ENCODE measurements around the gene SRGN. TPM values are rescaled to one million over a fixed set of nuclear protein-coding genes. Genes with fewer than 3 reads are reported as not detected.
"Not testable (repeated sequence)": the region's sequence is repeated elsewhere in the genome, so short reads cannot be mapped to it uniquely, and the experiment has no call there.

The SRGN gene
- total RNA-seq, 1 experiment from 2014 or later, result 3.9 TPM

GRCh38 chr10:69104994-69105790 is 17.3 kb downstream of the SRGN start:
- DNase-seq (ENCODE audit: low read depth, low spot score), result no peak
- in situ Hi-C loops (cut with HindIII; ENCODE audit: low pct_unique_long_range_greater_than_20kb, low sequenced_read_pairs), result no loop called here

GRCh38 chr10:69107176-69107490 is 19.2 kb downstream of the SRGN start:
- in situ Hi-C loops (cut with HindIII; ENCODE audit: low pct_unique_long_range_greater_than_20kb, low sequenced_read_pairs), result no loop called here
- no peak for DNase-seq (ENCODE audit: low read depth, low spot score)

- no peak for DNase-seq (ENCODE audit: low read depth, low spot score)
- in situ Hi-C loops (cut with HindIII; ENCODE audit: low pct_unique_long_range_greater_than_20kb, low sequenced_read_pairs), result no loop called here
Measured at GRCh38 chr10:69107699-69108098, 19.8 kb downstream of the SRGN start.

GRCh38 chr10:69119896-69120295 is 32.0 kb downstream of the SRGN start:
- no peak for DNase-seq (ENCODE audit: low read depth, low spot score)
- in situ Hi-C loops (cut with HindIII; ENCODE audit: low pct_unique_long_range_greater_than_20kb, low sequenced_read_pairs), result no loop called here

GRCh38 chr10:69123306-69123746 is 35.4 kb downstream of the SRGN start:
- in situ Hi-C loops (cut with HindIII; ENCODE audit: low pct_unique_long_range_greater_than_20kb, low sequenced_read_pairs), result no loop called here
- DNase-seq (ENCODE audit: low read depth, low spot score), result peak; percentile 68

- peak; percentile 95 for DNase-seq (ENCODE audit: low read depth, low spot score)
- in situ Hi-C loops (cut with HindIII; ENCODE audit: low pct_unique_long_range_greater_than_20kb, low sequenced_read_pairs), result no loop called here
Measured at GRCh38 chr10:69123747-69124562, 36.1 kb downstream of the SRGN start, which contains the start of gene VPS26A. Gene VPS26A, plus strand, starts transcription at chr10:69124178. Its CDS starts 100 bp downstream, at chr10:69124278.

- in situ Hi-C loops (cut with HindIII; ENCODE audit: low pct_unique_long_range_greater_than_20kb, low sequenced_read_pairs), result no loop called here
- peak; percentile 44 for DNase-seq (ENCODE audit: low read depth, low spot score)
Measured at GRCh38 chr10:69124563-69125268, 36.8 kb downstream of the SRGN start.

GRCh38 chr10:69125554-69125953 is 37.7 kb downstream of the SRGN start:
- DNase-seq (ENCODE audit: low read depth, low spot score), result no peak
- in situ Hi-C loops (cut with HindIII; ENCODE audit: low pct_unique_long_range_greater_than_20kb, low sequenced_read_pairs), result no loop called here

GRCh38 chr10:69130251-69130650 is 42.3 kb downstream of the SRGN start:
- in situ Hi-C loops (cut with HindIII; ENCODE audit: low pct_unique_long_range_greater_than_20kb, low sequenced_read_pairs), result no loop called here
- no peak for DNase-seq (ENCODE audit: low read depth, low spot score)

- in situ Hi-C loops (cut with HindIII; ENCODE audit: low pct_unique_long_range_greater_than_20kb, low sequenced_read_pairs), result no loop called here
- no peak for DNase-seq (ENCODE audit: low read depth, low spot score)
Measured at GRCh38 chr10:69139961-69140360, 52.1 kb downstream of the SRGN start.

- in situ Hi-C loops (cut with HindIII; ENCODE audit: low pct_unique_long_range_greater_than_20kb, low sequenced_read_pairs), result no loop called here
Measured at GRCh38 chr10:69141304-69141703, 53.4 kb downstream of the SRGN start.

GRCh38 chr10:69142074-69142473 is 54.2 kb downstream of the SRGN start:
- DNase-seq (ENCODE audit: low read depth, low spot score); in situ Hi-C loops (cut with HindIII; ENCODE audit: low pct_unique_long_range_greater_than_20kb, low sequenced_read_pairs): not testable (repeated sequence)

More at GRCh38 chr10:69141304-69141703, 53.4 kb downstream of the SRGN start:
- DNase-seq (ENCODE audit: low read depth, low spot score), result no peak

GRCh38 chr10:69142983-69143382 is 55.1 kb downstream of the SRGN start:
- in situ Hi-C loops (cut with HindIII; ENCODE audit: low pct_unique_long_range_greater_than_20kb, low sequenced_read_pairs), result no loop called here
- DNase-seq (ENCODE audit: low read depth, low spot score), result no peak

- in situ Hi-C loops (cut with HindIII; ENCODE audit: low pct_unique_long_range_greater_than_20kb, low sequenced_read_pairs), result no loop called here
- DNase-seq (ENCODE audit: low read depth, low spot score), result no peak
Measured at GRCh38 chr10:69145329-69145728, 57.4 kb downstream of the SRGN start.

GRCh38 chr10:69145864-69146263 is 58.0 kb downstream of the SRGN start:
- DNase-seq (ENCODE audit: low read depth, low spot score), result no peak
- in situ Hi-C loops (cut with HindIII; ENCODE audit: low pct_unique_long_range_greater_than_20kb, low sequenced_read_pairs), result no loop called here

- in situ Hi-C loops (cut with HindIII; ENCODE audit: low pct_unique_long_range_greater_than_20kb, low sequenced_read_pairs), result no loop called here
- no peak for DNase-seq (ENCODE audit: low read depth, low spot score)
Measured at GRCh38 chr10:69146759-69147158, 58.9 kb downstream of the SRGN start.

- DNase-seq (ENCODE audit: low read depth, low spot score), result no peak
- in situ Hi-C loops (cut with HindIII; ENCODE audit: low pct_unique_long_range_greater_than_20kb, low sequenced_read_pairs), result no loop called here
Measured at GRCh38 chr10:69151984-69152383, 64.1 kb downstream of the SRGN start.

- in situ Hi-C loops (cut with HindIII; ENCODE audit: low pct_unique_long_range_greater_than_20kb, low sequenced_read_pairs), result no loop called here
- no peak for DNase-seq (ENCODE audit: low read depth, low spot score)
Measured at GRCh38 chr10:69153227-69153626, 65.3 kb downstream of the SRGN start.
